ENCODE results near the gene IER5.

DNA sequence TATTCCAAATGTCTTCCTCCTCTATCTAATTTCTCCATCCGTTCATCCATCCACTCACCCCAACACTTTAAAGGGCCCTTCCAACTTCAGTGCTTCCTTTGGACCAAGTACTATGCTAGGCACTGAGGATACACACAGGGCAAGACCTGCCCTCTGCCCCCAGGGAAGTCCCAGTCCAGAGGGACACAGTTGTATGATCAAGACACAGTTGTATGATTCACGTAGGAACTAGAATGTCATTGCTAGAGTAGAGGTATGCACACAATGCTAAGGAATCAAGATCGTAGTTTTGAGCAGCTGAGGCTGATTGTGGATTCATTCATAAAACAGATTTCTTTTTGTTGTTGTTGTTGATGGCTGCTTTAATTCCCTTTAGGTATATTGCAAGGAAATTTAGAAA lies 11.6 kb upstream of the IER5 start:
- TF ChIP-seq, protein P1, sequence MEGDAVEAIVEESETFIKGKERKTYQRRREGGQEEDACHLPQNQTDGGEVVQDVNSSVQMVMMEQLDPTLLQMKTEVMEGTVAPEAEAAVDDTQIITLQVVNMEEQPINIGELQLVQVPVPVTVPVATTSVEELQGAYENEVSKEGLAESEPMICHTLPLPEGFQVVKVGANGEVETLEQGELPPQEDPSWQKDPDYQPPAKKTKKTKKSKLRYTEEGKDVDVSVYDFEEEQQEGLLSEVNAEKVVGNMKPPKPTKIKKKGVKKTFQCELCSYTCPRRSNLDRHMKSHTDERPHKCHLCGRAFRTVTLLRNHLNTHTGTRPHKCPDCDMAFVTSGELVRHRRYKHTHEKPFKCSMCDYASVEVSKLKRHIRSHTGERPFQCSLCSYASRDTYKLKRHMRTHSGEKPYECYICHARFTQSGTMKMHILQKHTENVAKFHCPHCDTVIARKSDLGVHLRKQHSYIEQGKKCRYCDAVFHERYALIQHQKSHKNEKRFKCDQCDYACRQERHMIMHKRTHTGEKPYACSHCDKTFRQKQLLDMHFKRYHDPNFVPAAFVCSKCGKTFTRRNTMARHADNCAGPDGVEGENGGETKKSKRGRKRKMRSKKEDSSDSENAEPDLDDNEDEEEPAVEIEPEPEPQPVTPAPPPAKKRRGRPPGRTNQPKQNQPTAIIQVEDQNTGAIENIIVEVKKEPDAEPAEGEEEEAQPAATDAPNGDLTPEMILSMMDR (IDR thresholded peaks at IDR 0.05): no peak
- TF ChIP-seq CHD4 (IDR thresholded peaks at IDR 0.05; ENCODE audit: borderline replicate concordance) (no peak), TFCP2L1 (CRISPR knock-in tag; IDR thresholded peaks at IDR 0.05) (no peak), CHD2 (IDR thresholded peaks at IDR 0.05; ENCODE audit: low read length, partially characterized antibody) (no peak), POLR2A (IDR thresholded peaks at IDR 0.05; ENCODE audit: low read length) (no peak), EHMT2 (IDR thresholded peaks at IDR 0.05; ENCODE audit: low read depth) (no peak), SMC3 (IDR thresholded peaks at IDR 0.05) (no peak), MYC (IDR thresholded peaks at IDR 0.05; ENCODE audit: borderline replicate concordance, low read length) (no peak)
- TF ChIP-seq, protein P2, sequence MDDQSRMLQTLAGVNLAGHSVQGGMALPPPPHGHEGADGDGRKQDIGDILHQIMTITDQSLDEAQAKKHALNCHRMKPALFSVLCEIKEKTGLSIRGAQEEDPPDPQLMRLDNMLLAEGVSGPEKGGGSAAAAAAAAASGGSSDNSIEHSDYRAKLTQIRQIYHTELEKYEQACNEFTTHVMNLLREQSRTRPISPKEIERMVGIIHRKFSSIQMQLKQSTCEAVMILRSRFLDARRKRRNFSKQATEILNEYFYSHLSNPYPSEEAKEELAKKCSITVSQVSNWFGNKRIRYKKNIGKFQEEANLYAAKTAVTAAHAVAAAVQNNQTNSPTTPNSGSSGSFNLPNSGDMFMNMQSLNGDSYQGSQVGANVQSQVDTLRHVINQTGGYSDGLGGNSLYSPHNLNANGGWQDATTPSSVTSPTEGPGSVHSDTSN (IDR thresholded peaks at IDR 0.05): no peak
- TF ChIP-seq, protein P3, sequence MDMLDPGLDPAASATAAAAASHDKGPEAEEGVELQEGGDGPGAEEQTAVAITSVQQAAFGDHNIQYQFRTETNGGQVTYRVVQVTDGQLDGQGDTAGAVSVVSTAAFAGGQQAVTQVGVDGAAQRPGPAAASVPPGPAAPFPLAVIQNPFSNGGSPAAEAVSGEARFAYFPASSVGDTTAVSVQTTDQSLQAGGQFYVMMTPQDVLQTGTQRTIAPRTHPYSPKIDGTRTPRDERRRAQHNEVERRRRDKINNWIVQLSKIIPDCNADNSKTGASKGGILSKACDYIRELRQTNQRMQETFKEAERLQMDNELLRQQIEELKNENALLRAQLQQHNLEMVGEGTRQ (IDR thresholded peaks at IDR 0.05): no peak
- TF ChIP-seq, protein P4, sequence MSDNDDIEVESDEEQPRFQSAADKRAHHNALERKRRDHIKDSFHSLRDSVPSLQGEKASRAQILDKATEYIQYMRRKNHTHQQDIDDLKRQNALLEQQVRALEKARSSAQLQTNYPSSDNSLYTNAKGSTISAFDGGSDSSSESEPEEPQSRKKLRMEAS (IDR thresholded peaks at IDR 0.05): no peak
- TF ChIP-seq, protein P5, sequence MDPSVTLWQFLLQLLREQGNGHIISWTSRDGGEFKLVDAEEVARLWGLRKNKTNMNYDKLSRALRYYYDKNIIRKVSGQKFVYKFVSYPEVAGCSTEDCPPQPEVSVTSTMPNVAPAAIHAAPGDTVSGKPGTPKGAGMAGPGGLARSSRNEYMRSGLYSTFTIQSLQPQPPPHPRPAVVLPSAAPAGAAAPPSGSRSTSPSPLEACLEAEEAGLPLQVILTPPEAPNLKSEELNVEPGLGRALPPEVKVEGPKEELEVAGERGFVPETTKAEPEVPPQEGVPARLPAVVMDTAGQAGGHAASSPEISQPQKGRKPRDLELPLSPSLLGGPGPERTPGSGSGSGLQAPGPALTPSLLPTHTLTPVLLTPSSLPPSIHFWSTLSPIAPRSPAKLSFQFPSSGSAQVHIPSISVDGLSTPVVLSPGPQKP (IDR thresholded peaks at IDR 0.05; ENCODE audit: low read depth, low read length): no peak
